IPS-NIHi7 (cell line): ENCODE measurements around the gene SCT.
A peak's percentile ranks its signal among the peaks of the same experiment; 100 is the strongest.
"Not testable (repeated sequence)": the region's sequence is repeated elsewhere in the genome, so short reads cannot be mapped to it uniquely, and the experiment has no call there.

Experiments used
- DNase-seq: peaks from one replicate; pipeline ENCODE4 v3.0.0; 2012; ENCODE audit warnings: mixed read lengths; ENCODE audit errors: extremely low spot score

Gene SCT

GRCh38 chr11:626475-627307, at the start of gene SCT:
Gene SCT, minus strand, starts transcription at chr11:627181. Its CDS starts 38 bp downstream, at chr11:627143.
- DNase-seq = no peak

- peak; percentile 1 for DNase-seq
Measured at GRCh38 chr11:674406-674805, 47.4 kb upstream of the SCT start.

GRCh38 chr11:673866-674265, 46.9 kb upstream of the SCT start:
- no peak for DNase-seq

- DNase-seq = no peak
Measured at GRCh38 chr11:665704-666281, 38.8 kb upstream of the SCT start.

- DNase-seq = no peak
Measured at GRCh38 chr11:665062-665703, 38.2 kb upstream of the SCT start.

GRCh38 chr11:662689-663274, 35.8 kb upstream of the SCT start:
- peak; percentile 92 for DNase-seq

- no peak for DNase-seq
Measured at GRCh38 chr11:660681-661444, 33.9 kb upstream of the SCT start.

- DNase-seq = no peak
Measured at GRCh38 chr11:660281-660680, 33.3 kb upstream of the SCT start.

- DNase-seq = no peak
Measured at GRCh38 chr11:659532-660085, 32.6 kb upstream of the SCT start.

GRCh38 chr11:657691-658126, 30.7 kb upstream of the SCT start:
- DNase-seq = no peak

- no peak for DNase-seq
Measured at GRCh38 chr11:656866-657265, 29.9 kb upstream of the SCT start.

- DNase-seq = no peak
Measured at GRCh38 chr11:656426-656825, 29.4 kb upstream of the SCT start.

GRCh38 chr11:655036-655726, 28.2 kb upstream of the SCT start:
- no peak for DNase-seq

GRCh38 chr11:654444-654843, 27.5 kb upstream of the SCT start:
- not testable (repeated sequence) for DNase-seq

- DNase-seq = no peak
Measured at GRCh38 chr11:653837-654236, 26.9 kb upstream of the SCT start.

- DNase-seq = not testable (repeated sequence)
Measured at GRCh38 chr11:653136-653535, 26.2 kb upstream of the SCT start.

GRCh38 chr11:650482-650881, 23.5 kb upstream of the SCT start:
- no peak for DNase-seq

- DNase-seq = not testable (repeated sequence)
Measured at GRCh38 chr11:647672-648158, 20.7 kb upstream of the SCT start.

GRCh38 chr11:646214-646613, 19.2 kb upstream of the SCT start:
- DNase-seq = no peak

GRCh38 chr11:645536-645935, 18.6 kb upstream of the SCT start:
- DNase-seq = peak; percentile 14
